Endothelial cell of umbilical vein (primary cell): ENCODE measurements around the gene DARS2.

Experiments
- POLR2A ChIP-seq: IDR thresholded peaks from 2 replicates; pipeline ENCODE4 v1.6.1; 2012; ENCODE audit warnings: low read depth, mild to moderate bottlenecking, control low read depth, low read length
- POLR2AphosphoS5 ChIP-seq: IDR thresholded peaks from 2 replicates; pipeline ENCODE4 v1.6.1; 2012; ENCODE audit warnings: low read depth, mild to moderate bottlenecking, control low read depth, low read length, moderate library complexity; ENCODE audit not compliant: insufficient read depth
- TF ChIP-seq, protein P1 (sequence below), 2 donors: IDR thresholded peaks; 1 replicate in 1 of 2; 2 replicates in 1 of 2; pipeline ENCODE4 v1.5.1; 2011; ENCODE audit warnings: low read length in 2 of 2, mild to moderate bottlenecking in 2 of 2, moderate library complexity in 2 of 2, control low read depth in 1 of 2, inconsistent platforms in 1 of 2, low read depth in 1 of 2; ENCODE audit not compliant: insufficient read depth in 1 of 2; ENCODE audit errors: extremely low read depth in 1 of 2

DNA sequence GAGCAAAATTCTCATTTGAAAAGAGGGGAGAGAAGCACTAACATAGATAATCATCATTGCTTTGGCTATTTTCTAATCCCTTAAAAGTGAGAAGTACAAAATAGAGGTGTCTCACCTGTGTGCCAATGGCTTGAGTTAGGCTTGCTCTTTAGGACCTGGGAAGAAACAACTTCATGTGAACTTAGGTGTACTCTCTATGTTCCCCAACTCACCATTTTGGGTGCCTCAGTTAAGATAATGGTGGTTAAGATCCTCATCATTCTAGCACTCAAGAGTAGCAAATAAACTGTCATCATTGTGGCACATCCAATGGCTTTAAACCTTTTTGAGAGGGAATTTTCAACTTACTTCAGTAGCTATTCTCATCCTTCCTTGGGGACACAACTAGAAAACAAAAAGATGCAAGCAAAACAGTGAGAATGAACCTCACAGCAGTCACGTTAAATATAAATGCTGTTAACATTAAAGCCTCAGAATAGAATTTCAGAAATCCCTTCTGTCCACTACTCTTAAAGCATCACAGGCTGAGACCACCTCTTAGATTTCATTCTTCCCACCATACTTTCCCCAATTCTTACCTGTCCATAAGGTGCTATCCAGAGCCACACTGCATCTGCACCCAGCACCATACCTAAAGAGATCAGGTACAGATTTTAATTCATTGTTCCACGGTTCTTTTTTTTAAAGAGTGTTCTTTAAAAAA lies 42.1 kb downstream of the DARS2 start:
- TF ChIP-seq POLR2AphosphoS5 (peak; percentile 14), POLR2A (no peak)
- TF ChIP-seq, protein P1, sequence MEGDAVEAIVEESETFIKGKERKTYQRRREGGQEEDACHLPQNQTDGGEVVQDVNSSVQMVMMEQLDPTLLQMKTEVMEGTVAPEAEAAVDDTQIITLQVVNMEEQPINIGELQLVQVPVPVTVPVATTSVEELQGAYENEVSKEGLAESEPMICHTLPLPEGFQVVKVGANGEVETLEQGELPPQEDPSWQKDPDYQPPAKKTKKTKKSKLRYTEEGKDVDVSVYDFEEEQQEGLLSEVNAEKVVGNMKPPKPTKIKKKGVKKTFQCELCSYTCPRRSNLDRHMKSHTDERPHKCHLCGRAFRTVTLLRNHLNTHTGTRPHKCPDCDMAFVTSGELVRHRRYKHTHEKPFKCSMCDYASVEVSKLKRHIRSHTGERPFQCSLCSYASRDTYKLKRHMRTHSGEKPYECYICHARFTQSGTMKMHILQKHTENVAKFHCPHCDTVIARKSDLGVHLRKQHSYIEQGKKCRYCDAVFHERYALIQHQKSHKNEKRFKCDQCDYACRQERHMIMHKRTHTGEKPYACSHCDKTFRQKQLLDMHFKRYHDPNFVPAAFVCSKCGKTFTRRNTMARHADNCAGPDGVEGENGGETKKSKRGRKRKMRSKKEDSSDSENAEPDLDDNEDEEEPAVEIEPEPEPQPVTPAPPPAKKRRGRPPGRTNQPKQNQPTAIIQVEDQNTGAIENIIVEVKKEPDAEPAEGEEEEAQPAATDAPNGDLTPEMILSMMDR (IDR thresholded peaks at IDR 0.05; ENCODE audit: extremely low read depth in 1 of 2, insufficient read depth in 1 of 2, low read depth in 1 of 2, low read length in 2 of 2) = no peak
